Thymus (tissue), 14 donors: ENCODE results near the gene ZMIZ1. TPM values are rescaled to one million over a fixed set of nuclear protein-coding genes. Genes with fewer than 3 reads are reported as not detected.

Experiments used
- DNase-seq, 9 donors: peaks; one replicate each; pipeline ENCODE4 v3.0.0-alpha.2; 2013; ENCODE audit warnings: low spot score in 9 of 9, low read depth in 6 of 9, missing footprints in 1 of 9
- H3K27ac ChIP-seq, 2 donors: one replicate each; pipeline ENCODE4 v1.5.1; 2013; ENCODE audit warnings: control low read depth in 1 of 2, low read depth in 1 of 2, low read length in 1 of 2, mild to moderate bottlenecking in 1 of 2, moderate library complexity in 1 of 2
- H3K27me3 ChIP-seq, 2 donors: one replicate each; pipeline ENCODE4 v1.5.1; 2013; ENCODE audit warnings: low read length in 1 of 2; ENCODE audit not compliant: control insufficient read depth in 2 of 2, insufficient read depth in 1 of 2
- H3K36me3 ChIP-seq, 2 donors: one replicate each; pipeline ENCODE4 v1.5.1; 2013; ENCODE audit warnings: low read length in 1 of 2, mild to moderate bottlenecking in 1 of 2, moderate library complexity in 1 of 2; ENCODE audit not compliant: control insufficient read depth in 2 of 2, insufficient read depth in 2 of 2
- H3K4me1 ChIP-seq, 2 donors: one replicate each; pipeline ENCODE4 v1.5.1; 2013; ENCODE audit warnings: low read length in 2 of 2; ENCODE audit not compliant: control insufficient read depth in 2 of 2, insufficient read depth in 2 of 2
- H3K4me3 ChIP-seq, 2 donors: one replicate each; pipeline ENCODE4 v1.5.1; 2013; ENCODE audit warnings: low read length in 2 of 2, control low read depth in 1 of 2, mild to moderate bottlenecking in 1 of 2
- H3K9me3 ChIP-seq, 2 donors: one replicate each; pipeline ENCODE4 v1.5.1; 2013; ENCODE audit warnings: low read length in 1 of 2, mild to moderate bottlenecking in 1 of 2; ENCODE audit not compliant: control insufficient read depth in 2 of 2, insufficient read depth in 1 of 2
- WGBS: extraction: QIAGEN DNeasy Blood & Tissue Kit; methylation state at CpG from one replicate; pipeline ENCODE4 v1.1.7; 2013; 5-methylcytosine and 5-hydroxymethylcytosine counted together
- long read RNA-seq, 10 donors: transcript quantifications; one replicate each; lab custom pipeline, GENCODE V29; 2026
- polyA plus RNA-seq: library from polyadenylated mRNA; stranded (reverse); fragments of 200-250 nt; gene quantifications from one replicate; pipeline ENCODE4 v1.2.3, GENCODE V29; 2013
- total RNA-seq: library from RNA; stranded (reverse); fragments of 120-200 nt; gene quantifications from one replicate; pipeline ENCODE4 v1.2.4, GENCODE V29; 2013
- donor health status: healthy.

The ZMIZ1 gene
- total RNA-seq: 7.4 TPM
- 14.2 TPM for polyA plus RNA-seq
- long read RNA-seq, donor 1: 0 reads
- long read RNA-seq, donor 2: 0 reads
- long read RNA-seq, donor 3: 0 reads
- long read RNA-seq, donor 4, partial matches to known transcripts: 0 of 1 reads
- long read RNA-seq, donor 4, other reads (novel, unspliced or antisense): 0 of 1 reads
- long read RNA-seq, donor 5: 0 reads
- long read RNA-seq, donor 6, partial matches to known transcripts: 18 of 18 reads
- long read RNA-seq, donor 6, other reads (novel, unspliced or antisense): 0 of 18 reads
- long read RNA-seq, donor 7: 0 reads
- long read RNA-seq, donor 8, partial matches to known transcripts: 6 of 6 reads
- long read RNA-seq, donor 8, other reads (novel, unspliced or antisense): 0 of 6 reads
- long read RNA-seq, donor 9, full-length matches to known transcripts: 1 of 1 reads
- long read RNA-seq, donor 9, partial matches to known transcripts: 0 of 1 reads
- long read RNA-seq, donor 9, other reads (novel, unspliced or antisense): 0 of 1 reads
- long read RNA-seq, donor 10: 0 reads

DNA sequence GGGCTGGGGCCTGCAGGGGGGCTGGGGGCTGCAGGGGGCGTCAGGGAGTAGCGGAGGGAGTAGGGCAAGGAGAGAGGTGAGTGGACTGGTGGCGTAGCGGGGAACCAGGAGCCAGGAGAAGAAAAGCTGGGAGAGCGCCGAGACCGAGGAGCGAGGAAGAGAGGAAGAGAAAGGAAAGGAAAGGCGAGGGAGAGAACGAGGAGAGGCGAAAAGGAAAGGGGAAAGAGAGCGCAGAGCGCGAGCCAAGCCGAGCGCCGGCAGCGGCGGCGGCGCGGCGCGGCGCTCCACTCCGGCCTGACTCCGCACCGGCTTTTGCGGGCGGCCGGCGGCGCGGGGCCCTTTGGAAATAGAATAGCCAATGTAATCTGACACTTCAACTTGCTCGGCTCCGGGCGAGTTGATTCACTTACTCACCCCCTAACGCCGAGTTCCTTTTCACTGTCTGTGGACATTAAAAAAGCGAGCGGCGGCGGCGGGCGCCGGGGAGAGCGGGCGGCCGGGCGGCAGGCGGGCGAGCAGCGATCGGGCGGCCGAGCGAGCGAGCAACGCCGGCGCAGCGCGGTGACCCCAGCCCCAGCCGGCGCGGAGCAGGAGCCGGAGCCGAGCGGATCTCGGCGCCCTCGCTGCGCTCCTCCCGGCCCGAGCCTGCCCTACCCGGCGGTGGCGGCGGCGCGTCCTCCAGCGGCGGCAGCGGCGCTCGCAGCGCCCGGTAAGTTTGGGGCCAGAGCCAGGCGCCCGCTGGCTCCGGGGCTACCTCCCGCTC is at the start of gene ZMIZ1:
ZMIZ1 (plus strand) TSS at position 405 of the 763 bp plus-strand sequence. CDS start 132,667 bp downstream, outside the sequence.
- DNase-seq: peak in 6 of 9 donors; percentile 56 to 91 (median 80)
- H3K4me1 ChIP-seq: peaks cover 14 to 59% of the 10 kb centered on the region in 2 donors
- under 1% methylated on average over 92 of the region's 92 CpGs for WGBS

GRCh38 chr10:79019441-79020014 is 49.2 kb upstream of the ZMIZ1 start:
- H3K9me3 ChIP-seq: peaks cover 1 to 11% of the 10 kb centered on the region in 2 donors
- no peaks in the 10 kb centered on the region for H3K36me3 ChIP-seq
- H3K4me3 ChIP-seq: no peak overlapping the region
- no peak overlapping the region for H3K27ac ChIP-seq
- peaks cover 0 to 20% of the 10 kb centered on the region in 2 donors for H3K4me1 ChIP-seq
- DNase-seq: no peak
- H3K27me3 ChIP-seq: no peaks in the 10 kb centered on the region
- 94% methylated on average over 5 of the region's 5 CpGs for WGBS

More for the DNA sequence above, at the start of gene ZMIZ1:
- Histone ChIP-seq H3K9me3 (no peaks in the 10 kb centered on the region), H3K27me3 (peaks cover 0 to 3% of the 10 kb centered on the region in 2 donors), H3K36me3 (no peaks in the 10 kb centered on the region), H3K27ac (peak within 1 kb of the TSS; percentile 76 to 89), H3K4me3 (peak within 1 kb of the TSS; percentile 93 to 96)

DNA sequence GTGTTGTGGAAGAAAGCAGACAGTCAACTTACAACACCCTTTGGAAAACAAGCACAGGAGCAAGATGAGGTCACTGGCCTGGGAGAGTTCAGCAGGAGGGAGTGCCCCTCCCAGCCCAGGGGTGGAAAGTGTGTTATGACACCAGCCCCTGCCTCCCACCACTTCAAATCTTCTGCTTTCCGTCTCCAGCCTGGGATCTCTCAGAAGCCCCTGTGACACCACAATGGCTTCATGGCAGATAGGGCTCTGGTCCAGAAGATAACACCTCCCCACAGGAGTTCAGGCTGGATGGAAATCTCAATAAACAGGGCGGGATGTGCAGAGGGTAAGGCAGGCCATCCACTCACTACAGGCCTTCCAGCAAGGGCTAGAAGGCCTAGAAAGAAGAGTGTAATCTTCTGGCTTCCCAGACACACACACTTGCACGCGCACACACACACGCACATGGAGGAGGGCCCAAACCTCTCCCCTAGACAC is 48.7 kb upstream of the ZMIZ1 start:
- H3K9me3 ChIP-seq: peaks cover 1 to 11% of the 10 kb centered on the region in 2 donors
- no peak overlapping the region for H3K27ac ChIP-seq
- DNase-seq: no peak
- H3K4me1 ChIP-seq: peaks cover 2 to 25% of the 10 kb centered on the region in 2 donors
- no peaks in the 10 kb centered on the region for H3K36me3 ChIP-seq
- no peak overlapping the region for H3K4me3 ChIP-seq
- WGBS: 76% methylated on average over 5 of the region's 5 CpGs
- no peaks in the 10 kb centered on the region for H3K27me3 ChIP-seq

GRCh38 chr10:79020605-79021004 is 48.2 kb upstream of the ZMIZ1 start:
- H3K9me3 ChIP-seq: peaks cover 1 to 11% of the 10 kb centered on the region in 2 donors
- H3K4me1 ChIP-seq: peaks cover 8 to 31% of the 10 kb centered on the region in 2 donors
- H3K36me3 ChIP-seq: no peaks in the 10 kb centered on the region
- no peaks in the 10 kb centered on the region for H3K27me3 ChIP-seq
- H3K4me3 ChIP-seq: no peak overlapping the region
- H3K27ac ChIP-seq: no peak overlapping the region
- WGBS: over 99% methylated on average over 6 of the region's 6 CpGs
- DNase-seq: no peak

DNA sequence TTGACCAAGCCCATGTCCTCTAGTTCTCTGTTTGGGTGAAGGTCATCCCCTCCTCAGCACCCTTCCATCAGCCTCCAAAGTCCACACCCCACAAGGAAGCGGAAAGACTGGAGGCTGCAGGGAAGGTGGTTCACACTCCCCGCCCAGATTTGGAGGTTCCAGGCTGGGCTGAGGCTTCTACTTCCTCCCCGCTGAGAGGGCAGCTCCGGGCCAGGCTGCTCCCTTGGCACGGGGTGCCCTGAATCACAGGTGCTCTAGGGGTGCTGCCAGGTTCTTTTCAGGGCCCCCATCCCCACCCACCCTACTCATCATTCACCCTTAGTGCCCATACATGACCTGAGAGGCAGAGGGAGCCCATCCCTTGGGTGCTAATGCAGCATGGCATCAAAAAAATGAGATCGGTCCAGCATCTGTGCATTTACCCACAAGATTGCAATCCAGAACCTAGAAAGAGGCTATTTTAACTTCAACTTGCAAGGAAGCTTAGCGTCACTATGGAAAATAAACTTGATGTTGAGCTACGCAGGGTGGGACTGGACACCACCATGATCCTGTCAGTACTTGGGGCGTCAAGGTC is 47.3 kb upstream of the ZMIZ1 start:
- no peak for DNase-seq
- H3K9me3 ChIP-seq: peaks cover 1 to 11% of the 10 kb centered on the region in 2 donors
- H3K27ac ChIP-seq: no peak overlapping the region
- peaks cover 16 to 39% of the 10 kb centered on the region in 2 donors for H3K4me1 ChIP-seq
- no peaks in the 10 kb centered on the region for H3K36me3 ChIP-seq
- no peaks in the 10 kb centered on the region for H3K27me3 ChIP-seq
- no peak overlapping the region for H3K4me3 ChIP-seq
- 94% methylated on average over 9 of the region's 9 CpGs for WGBS

- H3K4me3 ChIP-seq: no peak overlapping the region
- H3K27ac ChIP-seq: no peak overlapping the region
- H3K9me3 ChIP-seq: peaks cover 1 to 11% of the 10 kb centered on the region in 2 donors
- no peaks in the 10 kb centered on the region for H3K27me3 ChIP-seq
- H3K36me3 ChIP-seq: no peaks in the 10 kb centered on the region
- WGBS: 94% methylated on average over 10 of the region's 10 CpGs
- no peak for DNase-seq
- H3K4me1 ChIP-seq: peaks cover 22 to 45% of the 10 kb centered on the region in 2 donors
Measured at GRCh38 chr10:79021948-79022499, 46.7 kb upstream of the ZMIZ1 start.

- Histone ChIP-seq H3K27me3 (no peaks in the 10 kb centered on the region), H3K4me3 (no peak overlapping the region), H3K9me3 (peaks cover 1 to 6% of the 10 kb centered on the region in 2 donors), H3K4me1 (peaks cover 29 to 52% of the 10 kb centered on the region in 2 donors), H3K27ac (no peak overlapping the region), H3K36me3 (no peaks in the 10 kb centered on the region)
- WGBS: 92% methylated on average over 17 of the region's 17 CpGs
- no peak for DNase-seq
Measured at GRCh38 chr10:79022565-79023230, 46.1 kb upstream of the ZMIZ1 start.
